ENCODE results near the gene ZFYVE9.

DNA sequence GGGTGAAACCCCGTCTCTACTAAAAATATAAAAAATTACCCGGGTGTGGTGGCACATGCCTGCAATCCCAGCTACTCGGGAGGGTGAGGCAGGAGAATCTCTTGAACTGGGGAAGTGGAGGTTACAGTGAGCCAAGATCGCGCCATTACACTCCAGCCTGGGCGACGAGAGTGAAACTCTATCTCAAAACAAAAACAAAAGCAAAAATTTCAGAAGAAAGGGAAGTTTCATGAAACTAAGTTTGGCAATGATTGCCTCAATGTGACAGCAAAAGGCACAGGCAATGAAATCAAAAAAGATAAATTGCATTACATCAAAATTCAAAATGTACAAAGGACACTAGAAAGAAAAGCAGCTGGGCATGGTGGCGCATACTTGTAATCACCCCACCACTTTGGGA is 45.7 kb upstream of the ZFYVE9 start:
- TF ChIP-seq, protein P1, sequence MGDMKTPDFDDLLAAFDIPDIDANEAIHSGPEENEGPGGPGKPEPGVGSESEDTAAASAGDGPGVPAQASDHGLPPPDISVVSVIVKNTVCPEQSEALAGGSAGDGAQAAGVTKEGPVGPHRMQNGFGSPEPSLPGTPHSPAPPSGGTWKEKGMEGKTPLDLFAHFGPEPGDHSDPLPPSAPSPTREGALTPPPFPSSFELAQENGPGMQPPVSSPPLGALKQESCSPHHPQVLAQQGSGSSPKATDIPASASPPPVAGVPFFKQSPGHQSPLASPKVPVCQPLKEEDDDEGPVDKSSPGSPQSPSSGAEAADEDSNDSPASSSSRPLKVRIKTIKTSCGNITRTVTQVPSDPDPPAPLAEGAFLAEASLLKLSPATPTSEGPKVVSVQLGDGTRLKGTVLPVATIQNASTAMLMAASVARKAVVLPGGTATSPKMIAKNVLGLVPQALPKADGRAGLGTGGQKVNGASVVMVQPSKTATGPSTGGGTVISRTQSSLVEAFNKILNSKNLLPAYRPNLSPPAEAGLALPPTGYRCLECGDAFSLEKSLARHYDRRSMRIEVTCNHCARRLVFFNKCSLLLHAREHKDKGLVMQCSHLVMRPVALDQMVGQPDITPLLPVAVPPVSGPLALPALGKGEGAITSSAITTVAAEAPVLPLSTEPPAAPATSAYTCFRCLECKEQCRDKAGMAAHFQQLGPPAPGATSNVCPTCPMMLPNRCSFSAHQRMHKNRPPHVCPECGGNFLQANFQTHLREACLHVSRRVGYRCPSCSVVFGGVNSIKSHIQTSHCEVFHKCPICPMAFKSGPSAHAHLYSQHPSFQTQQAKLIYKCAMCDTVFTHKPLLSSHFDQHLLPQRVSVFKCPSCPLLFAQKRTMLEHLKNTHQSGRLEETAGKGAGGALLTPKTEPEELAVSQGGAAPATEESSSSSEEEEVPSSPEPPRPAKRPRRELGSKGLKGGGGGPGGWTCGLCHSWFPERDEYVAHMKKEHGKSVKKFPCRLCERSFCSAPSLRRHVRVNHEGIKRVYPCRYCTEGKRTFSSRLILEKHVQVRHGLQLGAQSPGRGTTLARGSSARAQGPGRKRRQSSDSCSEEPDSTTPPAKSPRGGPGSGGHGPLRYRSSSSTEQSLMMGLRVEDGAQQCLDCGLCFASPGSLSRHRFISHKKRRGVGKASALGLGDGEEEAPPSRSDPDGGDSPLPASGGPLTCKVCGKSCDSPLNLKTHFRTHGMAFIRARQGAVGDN (IDR thresholded peaks at IDR 0.05) = no peak
- no peak for TF ChIP-seq EP300 (IDR thresholded peaks at IDR 0.05; ENCODE audit: borderline replicate concordance in 1 of 2, control insufficient read depth in 1 of 2, low read depth in 2 of 2, low read length in 2 of 2)
- TF ChIP-seq ZNF274 (IDR thresholded peaks at IDR 0.05; ENCODE audit: insufficient read depth, insufficient read length) = no peak
- TF ChIP-seq NRF1 (conservative IDR thresholded peaks at IDR 0.05; ENCODE audit: low read depth, low read length) = no peak
- TF ChIP-seq, protein P2, sequence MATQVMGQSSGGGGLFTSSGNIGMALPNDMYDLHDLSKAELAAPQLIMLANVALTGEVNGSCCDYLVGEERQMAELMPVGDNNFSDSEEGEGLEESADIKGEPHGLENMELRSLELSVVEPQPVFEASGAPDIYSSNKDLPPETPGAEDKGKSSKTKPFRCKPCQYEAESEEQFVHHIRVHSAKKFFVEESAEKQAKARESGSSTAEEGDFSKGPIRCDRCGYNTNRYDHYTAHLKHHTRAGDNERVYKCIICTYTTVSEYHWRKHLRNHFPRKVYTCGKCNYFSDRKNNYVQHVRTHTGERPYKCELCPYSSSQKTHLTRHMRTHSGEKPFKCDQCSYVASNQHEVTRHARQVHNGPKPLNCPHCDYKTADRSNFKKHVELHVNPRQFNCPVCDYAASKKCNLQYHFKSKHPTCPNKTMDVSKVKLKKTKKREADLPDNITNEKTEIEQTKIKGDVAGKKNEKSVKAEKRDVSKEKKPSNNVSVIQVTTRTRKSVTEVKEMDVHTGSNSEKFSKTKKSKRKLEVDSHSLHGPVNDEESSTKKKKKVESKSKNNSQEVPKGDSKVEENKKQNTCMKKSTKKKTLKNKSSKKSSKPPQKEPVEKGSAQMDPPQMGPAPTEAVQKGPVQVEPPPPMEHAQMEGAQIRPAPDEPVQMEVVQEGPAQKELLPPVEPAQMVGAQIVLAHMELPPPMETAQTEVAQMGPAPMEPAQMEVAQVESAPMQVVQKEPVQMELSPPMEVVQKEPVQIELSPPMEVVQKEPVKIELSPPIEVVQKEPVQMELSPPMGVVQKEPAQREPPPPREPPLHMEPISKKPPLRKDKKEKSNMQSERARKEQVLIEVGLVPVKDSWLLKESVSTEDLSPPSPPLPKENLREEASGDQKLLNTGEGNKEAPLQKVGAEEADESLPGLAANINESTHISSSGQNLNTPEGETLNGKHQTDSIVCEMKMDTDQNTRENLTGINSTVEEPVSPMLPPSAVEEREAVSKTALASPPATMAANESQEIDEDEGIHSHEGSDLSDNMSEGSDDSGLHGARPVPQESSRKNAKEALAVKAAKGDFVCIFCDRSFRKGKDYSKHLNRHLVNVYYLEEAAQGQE (IDR thresholded peaks at IDR 0.05; ENCODE audit: low read depth, low read length) = no peak
- TF ChIP-seq, protein P3, sequence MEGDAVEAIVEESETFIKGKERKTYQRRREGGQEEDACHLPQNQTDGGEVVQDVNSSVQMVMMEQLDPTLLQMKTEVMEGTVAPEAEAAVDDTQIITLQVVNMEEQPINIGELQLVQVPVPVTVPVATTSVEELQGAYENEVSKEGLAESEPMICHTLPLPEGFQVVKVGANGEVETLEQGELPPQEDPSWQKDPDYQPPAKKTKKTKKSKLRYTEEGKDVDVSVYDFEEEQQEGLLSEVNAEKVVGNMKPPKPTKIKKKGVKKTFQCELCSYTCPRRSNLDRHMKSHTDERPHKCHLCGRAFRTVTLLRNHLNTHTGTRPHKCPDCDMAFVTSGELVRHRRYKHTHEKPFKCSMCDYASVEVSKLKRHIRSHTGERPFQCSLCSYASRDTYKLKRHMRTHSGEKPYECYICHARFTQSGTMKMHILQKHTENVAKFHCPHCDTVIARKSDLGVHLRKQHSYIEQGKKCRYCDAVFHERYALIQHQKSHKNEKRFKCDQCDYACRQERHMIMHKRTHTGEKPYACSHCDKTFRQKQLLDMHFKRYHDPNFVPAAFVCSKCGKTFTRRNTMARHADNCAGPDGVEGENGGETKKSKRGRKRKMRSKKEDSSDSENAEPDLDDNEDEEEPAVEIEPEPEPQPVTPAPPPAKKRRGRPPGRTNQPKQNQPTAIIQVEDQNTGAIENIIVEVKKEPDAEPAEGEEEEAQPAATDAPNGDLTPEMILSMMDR (IDR thresholded peaks at IDR 0.05 in 2 of 3, conservative IDR thresholded peaks at IDR 0.05 in 1 of 3; ENCODE audit: control insufficient read depth in 2 of 3, extremely low read depth in 1 of 3, insufficient read depth in 1 of 3, low read depth in 3 of 3, low read length in 3 of 3) = no peak

Measured in GM12878 (cell line).